ENCODE measurements around the gene AGAP1.

DNA sequence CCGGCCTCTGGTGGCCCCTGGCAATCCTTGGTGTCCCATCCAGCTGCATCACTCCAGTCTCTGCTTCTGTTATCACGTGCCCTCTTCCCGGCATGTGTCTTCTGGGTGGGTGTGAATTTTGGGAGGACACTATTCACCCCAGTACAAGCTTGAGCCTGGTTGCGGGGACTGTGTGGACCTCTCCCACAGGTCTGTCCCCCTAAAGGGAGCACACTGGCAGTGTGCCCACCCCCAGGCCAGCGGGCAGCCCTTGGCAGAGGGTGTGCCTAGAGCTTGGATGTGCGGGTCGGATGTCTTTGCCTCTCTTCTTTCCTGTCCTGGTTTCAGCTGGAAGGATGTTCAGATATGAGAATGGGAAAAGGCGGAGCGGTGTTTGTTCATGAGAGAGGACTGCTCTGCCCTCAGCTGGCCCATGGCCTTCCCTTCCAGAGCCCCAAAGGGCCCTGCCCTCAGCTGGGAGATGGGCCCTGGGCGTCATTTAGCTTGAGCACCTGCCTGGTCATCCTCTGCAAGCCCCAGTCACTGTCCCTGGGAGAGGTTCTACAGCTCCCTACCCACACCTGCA is 73.2 kb downstream of the AGAP1 start:
- TF ChIP-seq, protein P1, sequence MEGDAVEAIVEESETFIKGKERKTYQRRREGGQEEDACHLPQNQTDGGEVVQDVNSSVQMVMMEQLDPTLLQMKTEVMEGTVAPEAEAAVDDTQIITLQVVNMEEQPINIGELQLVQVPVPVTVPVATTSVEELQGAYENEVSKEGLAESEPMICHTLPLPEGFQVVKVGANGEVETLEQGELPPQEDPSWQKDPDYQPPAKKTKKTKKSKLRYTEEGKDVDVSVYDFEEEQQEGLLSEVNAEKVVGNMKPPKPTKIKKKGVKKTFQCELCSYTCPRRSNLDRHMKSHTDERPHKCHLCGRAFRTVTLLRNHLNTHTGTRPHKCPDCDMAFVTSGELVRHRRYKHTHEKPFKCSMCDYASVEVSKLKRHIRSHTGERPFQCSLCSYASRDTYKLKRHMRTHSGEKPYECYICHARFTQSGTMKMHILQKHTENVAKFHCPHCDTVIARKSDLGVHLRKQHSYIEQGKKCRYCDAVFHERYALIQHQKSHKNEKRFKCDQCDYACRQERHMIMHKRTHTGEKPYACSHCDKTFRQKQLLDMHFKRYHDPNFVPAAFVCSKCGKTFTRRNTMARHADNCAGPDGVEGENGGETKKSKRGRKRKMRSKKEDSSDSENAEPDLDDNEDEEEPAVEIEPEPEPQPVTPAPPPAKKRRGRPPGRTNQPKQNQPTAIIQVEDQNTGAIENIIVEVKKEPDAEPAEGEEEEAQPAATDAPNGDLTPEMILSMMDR (IDR thresholded peaks at IDR 0.05; ENCODE audit: poor library complexity, severe bottlenecking), result no peak
- TF ChIP-seq MXI1 (conservative IDR thresholded peaks at IDR 0.05; ENCODE audit: poor library complexity, severe bottlenecking) (no peak), POLR2AphosphoS5 (IDR thresholded peaks at IDR 0.05) (no peak), TAF1 (IDR thresholded peaks at IDR 0.05; ENCODE audit: low read depth) (no peak)

Data from neural cell (in vitro differentiated cells).